GM23338 (cell line): ENCODE measurements around the gene PRDM5. TPM values are rescaled to one million over a fixed set of nuclear protein-coding genes. Genes with fewer than 3 reads are reported as not detected.
A peak's percentile ranks its signal among the peaks of the same experiment; 100 is the strongest.

Source experiments
- ATAC-seq: fragments of 200-7000 bp; cut with Tn5 transposase; 3 replicates; pipeline ENCODE4 v1.9.1; 2020
- DNase-seq: peaks from one replicate; pipeline ENCODE4 v3.0.0-alpha.2; 2015; ENCODE audit warnings: low spot score
- H2AFZ ChIP-seq: fragments of 200-600 bp; sonication (generic); 2 replicates; pipeline ENCODE4 v1.8.0; 2016; ENCODE audit warnings: antibody characterized with exemption, mild to moderate bottlenecking, moderate library complexity
- H3F3A ChIP-seq: fragments of 200-600 bp; sonication (generic); replicated peaks from 2 replicates; pipeline ENCODE4 v1.8.0; 2017; ENCODE audit warnings: antibody characterized with exemption, mixed run types, low read depth
- H3K27ac ChIP-seq: fragments of 200-600 bp; sonication (generic); 2 replicates; pipeline ENCODE4 v1.6.1; 2016; ENCODE audit warnings: low read depth
- H3K27me3 ChIP-seq: fragments of 200-600 bp; sonication (generic); 2 replicates; pipeline ENCODE4 v1.8.0; 2016; ENCODE audit warnings: mild to moderate bottlenecking, mixed run types, moderate library complexity; ENCODE audit not compliant: insufficient read depth
- H3K36me3 ChIP-seq: fragments of 200-600 bp; sonication (generic); 2 replicates; pipeline ENCODE4 v1.8.0; 2016; ENCODE audit warnings: mild to moderate bottlenecking; ENCODE audit not compliant: insufficient read depth
- H3K4me1 ChIP-seq: fragments of 200-600 bp; sonication (generic); 2 replicates; pipeline ENCODE4 v1.8.0; 2016; ENCODE audit warnings: mild to moderate bottlenecking, moderate library complexity; ENCODE audit not compliant: insufficient read depth
- H3K4me2 ChIP-seq: fragments of 200-600 bp; sonication (generic); 2 replicates; pipeline ENCODE4 v1.7.1; 2017; ENCODE audit warnings: mixed run types
- H3K4me3 ChIP-seq: fragments of 200-600 bp; sonication (generic); 2 replicates; pipeline ENCODE4 v1.6.1; 2016; ENCODE audit warnings: mixed run types
- H3K79me2 ChIP-seq: fragments of 200-600 bp; sonication (generic); replicated peaks from 2 replicates; pipeline ENCODE4 v1.8.0; 2017; ENCODE audit warnings: mild to moderate bottlenecking; ENCODE audit not compliant: insufficient read depth
- H3K9me2 ChIP-seq: fragments of 200-600 bp; sonication (generic); 2 replicates; pipeline ENCODE4 v1.8.0; 2017; ENCODE audit not compliant: insufficient read depth
- H4K20me1 ChIP-seq: fragments of 200-600 bp; sonication (generic); replicated peaks from 2 replicates; pipeline ENCODE4 v1.8.0; 2017; ENCODE audit warnings: mild to moderate bottlenecking; ENCODE audit not compliant: insufficient read depth
- H3K27ac Mint-ChIP-seq: 2 replicates; pipeline ENCODE4 v1.8.0; 2020; ENCODE audit warnings: inconsistent platforms, mild to moderate bottlenecking, moderate library complexity, mixed read lengths
- H3K27me3 Mint-ChIP-seq: 3 replicates; pipeline ENCODE4 v1.8.0; 2022; ENCODE audit warnings: low read depth, mild to moderate bottlenecking, moderate library complexity, mixed read lengths, inconsistent platforms; ENCODE audit not compliant: insufficient read depth, poor library complexity
- H3K36me3 Mint-ChIP-seq: 3 replicates; pipeline ENCODE4 v1.8.0; 2021; ENCODE audit warnings: low read depth, mild to moderate bottlenecking, inconsistent platforms, moderate library complexity, mixed read lengths
- H3K4me1 Mint-ChIP-seq: 3 replicates; pipeline ENCODE4 v1.8.0; 2020; ENCODE audit warnings: mild to moderate bottlenecking, inconsistent platforms, mixed read lengths
- H3K4me3 Mint-ChIP-seq: 3 replicates; pipeline ENCODE4 v1.8.0; 2021; ENCODE audit warnings: moderate library complexity, mild to moderate bottlenecking, inconsistent platforms, mixed read lengths
- H3K9me3 Mint-ChIP-seq: 3 replicates; pipeline ENCODE4 v1.8.0; 2020; ENCODE audit warnings: moderate library complexity, mild to moderate bottlenecking, inconsistent platforms, mixed read lengths
- CREB1 ChIP-seq: fragments of 250-450 bp; sonication (Bioruptor Pico); IDR thresholded peaks from 2 replicates; pipeline ENCODE4 v1.5.0; 2020; ENCODE audit warnings: low read depth, mild to moderate bottlenecking, moderate library complexity
- CTCF ChIP-seq, 2 experiments: fragments of 200-600 bp in 1 of 2; sonication (generic) in 1 of 2; conservative IDR thresholded peaks; 2 replicates each; pipeline versions ENCODE4 v1.5.1 to v1.6.1; 2016 to 2017; ENCODE audit warnings: antibody characterized with exemption in 2 of 2, low read depth in 2 of 2, mild to moderate bottlenecking in 2 of 2, moderate library complexity in 1 of 2
- ETS1 ChIP-seq: IDR thresholded peaks from 2 replicates; pipeline ENCODE4 v1.6.1; 2016; ENCODE audit warnings: antibody characterized with exemption
- EZH2 ChIP-seq: fragments of 200-600 bp; sonication (generic); IDR thresholded peaks from one replicate; pipeline ENCODE4 v1.8.0; 2017; ENCODE audit warnings: antibody characterized with exemption, mild to moderate bottlenecking, low read depth; ENCODE audit not compliant: unreplicated experiment
- EZH2phosphoT487 ChIP-seq: fragments of 200-600 bp; sonication (generic); IDR thresholded peaks from one replicate; pipeline ENCODE4 v1.8.1; 2018; ENCODE audit warnings: antibody characterized with exemption; ENCODE audit not compliant: unreplicated experiment
- JUNB ChIP-seq: IDR thresholded peaks from one replicate; pipeline ENCODE4 v1.6.1; 2016; ENCODE audit warnings: antibody characterized with exemption; ENCODE audit not compliant: unreplicated experiment
- NANOG ChIP-seq: IDR thresholded peaks from 2 replicates; pipeline ENCODE4 v1.6.1; 2016; ENCODE audit warnings: antibody characterized with exemption, borderline replicate concordance
- POLR2AphosphoS5 ChIP-seq: IDR thresholded peaks from 2 replicates; pipeline ENCODE4 v1.6.1; 2016; ENCODE audit warnings: antibody characterized with exemption, low read depth
- REST ChIP-seq: IDR thresholded peaks from one replicate; pipeline ENCODE4 v1.6.1; 2018; ENCODE audit warnings: antibody characterized with exemption; ENCODE audit not compliant: unreplicated experiment
- STAT1 ChIP-seq: IDR thresholded peaks from one replicate; pipeline ENCODE4 v1.6.1; 2016; ENCODE audit warnings: antibody characterized with exemption; ENCODE audit not compliant: unreplicated experiment
- ZNF114 ChIP-seq: fragments of 250-450 bp; sonication (Bioruptor Pico); IDR thresholded peaks from 2 replicates; pipeline ENCODE4 v1.5.0; 2020; ENCODE audit warnings: mild to moderate bottlenecking, moderate library complexity
- ZNF331 ChIP-seq: fragments of 250-450 bp; sonication (Bioruptor Pico); IDR thresholded peaks from 2 replicates; pipeline ENCODE4 v1.5.0; 2020; ENCODE audit warnings: low read depth, mild to moderate bottlenecking, moderate library complexity
- ZNF462 ChIP-seq: fragments of 250-450 bp; sonication (Bioruptor Pico); IDR thresholded peaks from 2 replicates; pipeline ENCODE4 v1.5.0; 2020; ENCODE audit warnings: mild to moderate bottlenecking, moderate library complexity
- polyA plus RNA-seq: library from polyadenylated mRNA; unstranded; fragments of >200 nt; fragmentation: Nextera tagmentation; extraction: Ambion mirVana; gene quantifications from 2 replicates; pipeline ENCODE4 v1.2.1, GENCODE V29; 2016
- total RNA-seq: library from RNA; depleted of rRNA; stranded (reverse); fragments of >200 nt; shearing (Covaris generic); gene quantifications from 2 replicates; pipeline ENCODE4 v1.2.3, GENCODE V29; 2014

PRDM5 gene
- total and polyA plus RNA-seq, 2 experiments from 2014 or later: 11.2 to 40.4 TPM

- ATAC-seq (no peak), DNase-seq (no peak)
- peak overlapping the region; percentile 55 for H3K4me3 Mint-ChIP-seq
- no peak for TF ChIP-seq ZNF331 (CRISPR knock-in tag)
- TF ChIP-seq ETS1: no peak
- no peak for TF ChIP-seq STAT1
- TF ChIP-seq NANOG: no peak
- no peak for TF ChIP-seq CTCF (conservative IDR thresholded peaks at IDR 0.05; ENCODE audit: low read depth in 2 of 2)
- TF ChIP-seq JUNB: no peak
- TF ChIP-seq POLR2AphosphoS5: no peak
- TF ChIP-seq EZH2: no peak
- no peak for TF ChIP-seq CREB1 (CRISPR knock-in tag)
- no peak for TF ChIP-seq REST
- TF ChIP-seq ZNF462 (CRISPR knock-in tag): no peak
- no peak for TF ChIP-seq EZH2phosphoT487
- no peak for TF ChIP-seq ZNF114
- H4K20me1 ChIP-seq: no peaks in the 10 kb centered on the region; the same call in 1 of the 2 replicates
- peaks cover 8% of the 10 kb centered on the region; the same call in 1 of the 3 replicates for H3K36me3 Mint-ChIP-seq
- H3K27me3 Mint-ChIP-seq: peaks cover 6% of the 10 kb centered on the region
- H3K4me1 ChIP-seq: peaks cover 35% of the 10 kb centered on the region
- no peak overlapping the region for H3K27ac ChIP-seq
- no peak overlapping the region for H3K4me3 ChIP-seq
- H3K4me1 Mint-ChIP-seq: peaks cover 53% of the 10 kb centered on the region
- H3K79me2 ChIP-seq: peaks cover 53% of the 10 kb centered on the region
- no peak overlapping the region for H3K27ac Mint-ChIP-seq
- peak overlapping the region; percentile 76 for H3K4me2 ChIP-seq
- H3K27me3 ChIP-seq: no peaks in the 10 kb centered on the region
- no peaks in the 10 kb centered on the region for H3K36me3 ChIP-seq
- H3K9me3 Mint-ChIP-seq: no peaks in the 10 kb centered on the region
- H3F3A ChIP-seq: no peaks in the 10 kb centered on the region
- no peaks in the 10 kb centered on the region for H3K9me2 ChIP-seq
- no peak overlapping the region for H2AFZ ChIP-seq
Measured at GRCh38 chr4:120920666-120921065, 1.9 kb downstream of the PRDM5 start.
